H9 (cell line): Measurements from ENCODE around the gene POLN. TPM values are rescaled to one million over a fixed set of nuclear protein-coding genes. Genes with fewer than 3 reads are reported as not detected.

Experiments used
- DNase-seq: peaks from one replicate; pipeline ENCODE4 v3.0.0-alpha.2; 2017
- H2AFZ ChIP-seq: one replicate; pipeline ENCODE4 v1.6.1; 2013; ENCODE audit warnings: mild to moderate bottlenecking, low read length, control low read depth, moderate library complexity
- H2AK5ac ChIP-seq: 2 replicates; pipeline ENCODE4 v1.6.1; 2013; ENCODE audit warnings: low read length, control low read depth, mixed read lengths; ENCODE audit not compliant: insufficient read length
- H2BK120ac ChIP-seq: one replicate; pipeline ENCODE4 v1.6.1; 2013; ENCODE audit warnings: low read depth, mild to moderate bottlenecking, low read length, control low read depth, inconsistent platforms; ENCODE audit not compliant: poor library complexity, severe bottlenecking
- H2BK12ac ChIP-seq: 2 replicates; pipeline ENCODE4 v1.6.1; 2013; ENCODE audit warnings: low read length, control low read depth, mixed read lengths, low read depth; ENCODE audit not compliant: insufficient read length
- H2BK15ac ChIP-seq: 2 replicates; pipeline ENCODE4 v1.6.1; 2013; ENCODE audit warnings: low read depth, low read length, control low read depth
- H2BK20ac ChIP-seq: one replicate; pipeline ENCODE4 v1.6.1; 2013; ENCODE audit warnings: low read depth, mild to moderate bottlenecking, low read length, control low read depth, inconsistent platforms; ENCODE audit not compliant: poor library complexity, severe bottlenecking
- H2BK5ac ChIP-seq: 2 replicates; pipeline ENCODE4 v1.6.1; 2013; ENCODE audit warnings: low read length, control low read depth, mixed read lengths; ENCODE audit not compliant: insufficient read length
- H3K14ac ChIP-seq: 2 replicates; pipeline ENCODE4 v1.6.1; 2013; ENCODE audit warnings: low read length, control low read depth; ENCODE audit not compliant: insufficient read depth
- H3K18ac ChIP-seq: 2 replicates; pipeline ENCODE4 v1.6.1; 2013; ENCODE audit warnings: low read depth, mild to moderate bottlenecking, mixed read lengths, low read length, control low read depth; ENCODE audit not compliant: insufficient read length
- H3K23ac ChIP-seq: 2 replicates; pipeline ENCODE4 v1.6.1; 2013; ENCODE audit warnings: low read length, control low read depth, mixed read lengths, low read depth; ENCODE audit not compliant: insufficient read length
- H3K23me2 ChIP-seq: 2 replicates; pipeline ENCODE4 v1.6.1; 2013; ENCODE audit warnings: low read depth, mild to moderate bottlenecking, mixed read lengths, low read length, control low read depth; ENCODE audit not compliant: insufficient read length, poor library complexity, severe bottlenecking
- H3K27ac ChIP-seq: 2 replicates; pipeline ENCODE4 v1.5.1; 2013; ENCODE audit warnings: low read length, control low read depth, mixed read lengths, low read depth; ENCODE audit not compliant: insufficient read length
- H3K27me3 ChIP-seq: 2 replicates; pipeline ENCODE4 v1.6.1; 2013; ENCODE audit warnings: low read length, control low read depth, inconsistent platforms; ENCODE audit not compliant: insufficient read depth
- H3K4ac ChIP-seq: 2 replicates; pipeline ENCODE4 v1.6.1; 2013; ENCODE audit warnings: low read depth, mild to moderate bottlenecking, control low read depth, inconsistent platforms, low read length, moderate library complexity
- H3K4me1 ChIP-seq: 2 replicates; pipeline ENCODE4 v1.6.1; 2013; ENCODE audit warnings: low read length, control low read depth, inconsistent platforms; ENCODE audit not compliant: insufficient read depth
- H3K4me2 ChIP-seq: 2 replicates; pipeline ENCODE4 v1.6.1; 2013; ENCODE audit warnings: low read length, control low read depth, mixed read lengths; ENCODE audit not compliant: insufficient read length, insufficient read depth
- H3K56ac ChIP-seq: 2 replicates; pipeline ENCODE4 v1.6.1; 2013; ENCODE audit warnings: low read depth, mild to moderate bottlenecking, mixed read lengths, low read length, control low read depth; ENCODE audit not compliant: insufficient read length
- H3K79me1 ChIP-seq: 2 replicates; pipeline ENCODE4 v1.6.1; 2013; ENCODE audit warnings: low read depth, mild to moderate bottlenecking, moderate library complexity, low read length, control low read depth, inconsistent platforms; ENCODE audit not compliant: insufficient read depth, poor library complexity, severe bottlenecking
- H3K79me2 ChIP-seq: 2 replicates; pipeline ENCODE4 v1.6.1; 2013; ENCODE audit warnings: low read length, control low read depth, inconsistent platforms; ENCODE audit not compliant: insufficient read depth
- H3K9ac ChIP-seq: 2 replicates; pipeline ENCODE4 v1.6.1; 2013; ENCODE audit warnings: low read length, control low read depth, mixed read lengths; ENCODE audit not compliant: insufficient read length; ENCODE audit errors: extremely low read depth
- H3K9me3 ChIP-seq: one replicate; pipeline ENCODE4 v1.6.1; 2013; ENCODE audit warnings: low read depth, low read length, inconsistent platforms; ENCODE audit not compliant: control insufficient read depth
- H3T11ph ChIP-seq: one replicate; pipeline ENCODE4 v1.6.1; 2013; ENCODE audit warnings: mild to moderate bottlenecking, low read length, control low read depth, inconsistent platforms
- H4K20me1 ChIP-seq: one replicate; pipeline ENCODE4 v1.6.1; 2013; ENCODE audit not compliant: control insufficient read depth, insufficient read length, insufficient read depth
- H4K5ac ChIP-seq: 2 replicates; pipeline ENCODE4 v1.6.1; 2013; ENCODE audit warnings: low read depth, mild to moderate bottlenecking, mixed read lengths, low read length, control low read depth; ENCODE audit not compliant: insufficient read length
- H4K8ac ChIP-seq: replicated peaks from 2 replicates; pipeline ENCODE4 v1.6.1; 2013; ENCODE audit warnings: low read length, control low read depth, mixed read lengths, low read depth; ENCODE audit not compliant: insufficient read length
- H4K91ac ChIP-seq: 2 replicates; pipeline ENCODE4 v1.6.1; 2013; ENCODE audit warnings: low read depth, mild to moderate bottlenecking, moderate library complexity, mixed read lengths, low read length, control low read depth; ENCODE audit not compliant: insufficient read length
- H3K27ac Mint-ChIP-seq, 3 experiments: 2 replicates in 2 of 3; 3 replicates in 1 of 3; pipeline ENCODE4 v1.8.0; 2020 to 2021; ENCODE audit warnings: mixed read lengths in 3 of 3, mild to moderate bottlenecking in 1 of 3, moderate library complexity in 1 of 3
- H3K27me3 Mint-ChIP-seq: 2 replicates; pipeline ENCODE4 v1.8.0; 2021; ENCODE audit warnings: low read depth, mild to moderate bottlenecking, moderate library complexity, mixed read lengths
- H3K36me3 Mint-ChIP-seq, 3 experiments: 2 replicates in 2 of 3; 3 replicates in 1 of 3; pipeline ENCODE4 v1.8.0; 2020 to 2021; ENCODE audit warnings: low read depth in 3 of 3, mixed read lengths in 3 of 3; ENCODE audit not compliant: insufficient read depth in 1 of 3
- H3K4me1 Mint-ChIP-seq, 2 experiments: 2 replicates each; pipeline ENCODE4 v1.8.0; 2020; ENCODE audit warnings: mixed read lengths in 2 of 2
- H3K4me3 Mint-ChIP-seq, 2 experiments: 2 replicates in 1 of 2; 3 replicates in 1 of 2; pipeline ENCODE4 v1.8.0; 2020 to 2021; ENCODE audit warnings: mild to moderate bottlenecking in 2 of 2, mixed read lengths in 2 of 2, moderate library complexity in 1 of 2
- H3K9me3 Mint-ChIP-seq, 2 experiments: 2 replicates in 1 of 2; 3 replicates in 1 of 2; pipeline ENCODE4 v1.8.0; 2020; ENCODE audit warnings: mild to moderate bottlenecking in 2 of 2, mixed read lengths in 2 of 2, moderate library complexity in 1 of 2
- WGBS: extraction: QIAGEN DNeasy Blood & Tissue Kit; methylation state at CpG from one replicate; pipeline ENCODE4 v1.1.7; 2013; ENCODE audit warnings: missing lambda C conversion rate, low lambda C conversion rate, mixed read lengths; ENCODE audit not compliant: insufficient read length; ENCODE audit errors: extremely low coverage; 5-methylcytosine and 5-hydroxymethylcytosine counted together
- total RNA-seq: library from RNA; stranded (reverse); gene quantifications from 2 replicates; pipeline ENCODE4 v1.2.1, GENCODE V29; 2021
- TF ChIP-seq, protein P1 (sequence below): fragments of 200-600 bp; sonication (generic); conservative IDR thresholded peaks from 3 replicates; pipeline ENCODE4 v1.8.0; 2021; ENCODE audit warnings: antibody characterized with exemption, mild to moderate bottlenecking

Gene POLN
- total RNA-seq, 1 experiment from 2014 or later = 0.74 TPM

DNA sequence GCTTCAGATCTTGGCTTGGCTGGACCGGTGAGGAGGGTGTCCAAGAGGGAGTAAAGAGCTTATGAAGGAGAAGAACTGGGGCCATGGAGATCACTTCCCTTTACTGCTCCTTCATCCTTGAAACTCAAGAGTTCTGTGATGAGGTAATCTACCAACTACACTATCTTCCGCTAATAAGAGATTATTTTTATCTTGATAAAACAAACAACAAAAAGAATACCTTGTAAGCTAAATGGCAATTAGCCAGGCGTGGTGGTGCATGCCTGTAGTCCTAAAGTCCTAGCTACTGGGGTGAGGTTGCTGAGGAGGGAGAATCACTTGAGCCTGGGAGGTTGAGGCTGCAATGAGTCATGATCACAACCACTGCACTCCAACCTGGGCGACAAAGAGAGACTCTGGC, 47.4 kb downstream of the POLN start:
- no peaks in the 10 kb centered on the region for H3K4me1 ChIP-seq
- TF ChIP-seq, protein P1, sequence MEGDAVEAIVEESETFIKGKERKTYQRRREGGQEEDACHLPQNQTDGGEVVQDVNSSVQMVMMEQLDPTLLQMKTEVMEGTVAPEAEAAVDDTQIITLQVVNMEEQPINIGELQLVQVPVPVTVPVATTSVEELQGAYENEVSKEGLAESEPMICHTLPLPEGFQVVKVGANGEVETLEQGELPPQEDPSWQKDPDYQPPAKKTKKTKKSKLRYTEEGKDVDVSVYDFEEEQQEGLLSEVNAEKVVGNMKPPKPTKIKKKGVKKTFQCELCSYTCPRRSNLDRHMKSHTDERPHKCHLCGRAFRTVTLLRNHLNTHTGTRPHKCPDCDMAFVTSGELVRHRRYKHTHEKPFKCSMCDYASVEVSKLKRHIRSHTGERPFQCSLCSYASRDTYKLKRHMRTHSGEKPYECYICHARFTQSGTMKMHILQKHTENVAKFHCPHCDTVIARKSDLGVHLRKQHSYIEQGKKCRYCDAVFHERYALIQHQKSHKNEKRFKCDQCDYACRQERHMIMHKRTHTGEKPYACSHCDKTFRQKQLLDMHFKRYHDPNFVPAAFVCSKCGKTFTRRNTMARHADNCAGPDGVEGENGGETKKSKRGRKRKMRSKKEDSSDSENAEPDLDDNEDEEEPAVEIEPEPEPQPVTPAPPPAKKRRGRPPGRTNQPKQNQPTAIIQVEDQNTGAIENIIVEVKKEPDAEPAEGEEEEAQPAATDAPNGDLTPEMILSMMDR = no peak
- no peaks in the 10 kb centered on the region for H3K79me1 ChIP-seq
- H3K4ac ChIP-seq = no peak overlapping the region
- H3K4me1 Mint-ChIP-seq = peaks cover 5 to 8% of the 10 kb centered on the region in 2 experiments; a peak in 3 of 4 replicates
- H2BK20ac ChIP-seq = no peak overlapping the region
- H3K27ac ChIP-seq = no peak overlapping the region
- no peak overlapping the region for H3K9ac ChIP-seq
- H3K36me3 Mint-ChIP-seq = no peaks in the 10 kb centered on the region; a peak in 1 of 7 replicates
- no peaks in the 10 kb centered on the region for H3K79me2 ChIP-seq
- H2AFZ ChIP-seq = no peak overlapping the region
- H4K91ac ChIP-seq = no peak overlapping the region
- no peak overlapping the region for H2BK5ac ChIP-seq
- no peak overlapping the region for H3K27ac Mint-ChIP-seq
- no peak overlapping the region for H3K56ac ChIP-seq
- no peak overlapping the region for H3K4me3 Mint-ChIP-seq
- no peaks in the 10 kb centered on the region for H3K9me3 ChIP-seq
- peaks cover 0 to 2% of the 10 kb centered on the region in 2 experiments; a peak in 1 of 5 replicates for H3K9me3 Mint-ChIP-seq
- H3K14ac ChIP-seq = no peak overlapping the region
- no peaks in the 10 kb centered on the region for H4K20me1 ChIP-seq
- H3K23ac ChIP-seq = no peak overlapping the region
- no peaks in the 10 kb centered on the region for H3K27me3 Mint-ChIP-seq
- no CpG with 5 or more reads among the region's 4 CpGs for WGBS
- H3T11ph ChIP-seq = no peak overlapping the region
- H3K18ac ChIP-seq = no peak overlapping the region
- no peaks in the 10 kb centered on the region for H3K23me2 ChIP-seq
- no peak overlapping the region for H2BK12ac ChIP-seq
- no peak for DNase-seq
- H2AK5ac ChIP-seq = no peak overlapping the region
- no peak overlapping the region for H2BK15ac ChIP-seq
- H3K27me3 ChIP-seq = no peaks in the 10 kb centered on the region
- no peak overlapping the region for H4K8ac ChIP-seq
- no peak overlapping the region for H4K5ac ChIP-seq
- H3K4me2 ChIP-seq = no peak overlapping the region
- H2BK120ac ChIP-seq = no peak overlapping the region
